HepG2 (cell line): ENCODE measurements around the gene PPP1R9B. TPM values are rescaled to one million over a fixed set of nuclear protein-coding genes. Genes with fewer than 3 reads are reported as not detected.

ENCODE experiments used
- ATAC-seq: fragments of 200-7000 bp; cut with Tn5 transposase; 3 replicates; pipeline ENCODE4 v1.9.1; 2020; ENCODE audit warnings: mild to moderate bottlenecking, moderate library complexity
- BruUV-seq: library from RNA; stranded (reverse); fragments of 400-500 nt; replicated peaks from 2 replicates; lab custom pipeline; 2021; lab: Mats Ljungman, UMichigan
- CTCF ChIA-PET: fragments of 300-600 bp; formaldehyde crosslinking; extraction: SDS; loops from one replicate; lab custom pipeline; 2021; ENCODE audit warnings: low total read pairs, inconsistent platforms, low intra/inter-chr PET ratio; lab: Yijun Ruan, JAX
- POLR2A ChIA-PET: fragments of 350-600 bp; sonication (Branson Sonifier 250); formaldehyde crosslinking; loops from one replicate; lab custom pipeline; 2020; ENCODE audit warnings: antibody characterized with exemption, inconsistent platforms; lab: Yijun Ruan, JAX
- DNase-seq: peaks from one replicate; pipeline ENCODE4 v3.0.0-alpha.2; 2015; ENCODE audit warnings: low spot score
- FAIRE-seq: peaks from 3 replicates; lab custom pipeline; 2011; peaks lifted over from hg19 to GRCh38; lab: Jason Lieb, UNC
- H2AFZ ChIP-seq: one replicate; pipeline ENCODE4 v1.6.1; 2011; ENCODE audit warnings: low read length, inconsistent platforms
- H3K27ac ChIP-seq: fragments of 300-600 bp; 3 replicates; pipeline ENCODE4 v1.8.0; 2011; ENCODE audit warnings: mixed run types, mild to moderate bottlenecking, mixed read lengths, low read length, inconsistent platforms; ENCODE audit not compliant: insufficient read depth; ENCODE audit errors: extremely low read length
- H3K27me3 ChIP-seq, 2 experiments: fragments of 200-600 bp in 1 of 2; 2 replicates in 1 of 2; 3 replicates in 1 of 2; pipeline versions ENCODE4 v1.6.0 to v1.8.0; 2011; ENCODE audit warnings: low read length in 2 of 2, mild to moderate bottlenecking in 2 of 2, moderate library complexity in 2 of 2, inconsistent platforms in 1 of 2; ENCODE audit not compliant: insufficient read depth in 2 of 2, control insufficient read depth in 1 of 2
- H3K36me3 ChIP-seq, 2 experiments: fragments of 200-600 bp in 1 of 2; replicated peaks in 1 of 2; 2 replicates in 1 of 2; 3 replicates in 1 of 2; pipeline versions ENCODE4 v1.5.1 to v1.8.0; 2011; ENCODE audit warnings: low read length in 2 of 2, inconsistent platforms in 1 of 2; ENCODE audit not compliant: insufficient read depth in 2 of 2, control insufficient read depth in 1 of 2
- H3K4me1 ChIP-seq: 2 replicates; pipeline ENCODE4 v1.5.1; 2012; ENCODE audit warnings: low read length, inconsistent platforms; ENCODE audit not compliant: insufficient read depth
- H3K4me2 ChIP-seq: 2 replicates; pipeline ENCODE4 v1.6.0; 2011; ENCODE audit warnings: low read depth, low read length, inconsistent platforms
- H3K4me3 ChIP-seq, 3 experiments: fragments of 200-600 bp in 1 of 3; sonication (generic), shearing (Covaris generic) in 1 of 3; replicated peaks in 1 of 3; 2 replicates each; pipeline ENCODE4 v1.5.1; 2011 to 2016; ENCODE audit warnings: low read length in 3 of 3, inconsistent platforms in 2 of 3, low read depth in 2 of 3, mild to moderate bottlenecking in 2 of 3, control low read depth in 1 of 3, mixed read lengths in 1 of 3; ENCODE audit not compliant: insufficient read depth in 1 of 3
- H3K79me2 ChIP-seq: one replicate; pipeline ENCODE4 v1.6.1; 2011; ENCODE audit warnings: low read length, inconsistent platforms; ENCODE audit not compliant: insufficient read depth
- H3K9ac ChIP-seq: 2 replicates; pipeline ENCODE4 v1.6.0; 2011; ENCODE audit warnings: mild to moderate bottlenecking, low read depth, low read length, inconsistent platforms; ENCODE audit not compliant: insufficient read depth
- H3K9me3 ChIP-seq: 2 replicates; pipeline ENCODE4 v1.5.1; 2012; ENCODE audit warnings: mild to moderate bottlenecking, low read length
- H4K20me1 ChIP-seq: 2 replicates; pipeline ENCODE4 v1.6.0; 2011; ENCODE audit warnings: inconsistent platforms, mild to moderate bottlenecking, low read length, moderate library complexity; ENCODE audit not compliant: insufficient read depth
- AHDC1 ChIP-seq: sonication (generic); formaldehyde crosslinking; IDR thresholded peaks from 2 replicates; pipeline ENCODE4 v1.5.1; 2020; ENCODE audit warnings: mild to moderate bottlenecking, missing genetic modification reagents, borderline replicate concordance
- MED13 ChIP-seq: sonication (generic); formaldehyde crosslinking; IDR thresholded peaks from 2 replicates; pipeline ENCODE4 v1.5.0; 2020; ENCODE audit warnings: missing genetic modification reagents
- PCBP2 ChIP-seq: fragments of 200-400 bp; formaldehyde crosslinking; optimal IDR thresholded peaks from 2 replicates; pipeline ENCODE3; 2018; ENCODE audit warnings: low read length, low read depth; ENCODE audit not compliant: poor library complexity, severe bottlenecking
- ZBTB40 ChIP-seq, 2 experiments: fragments of 450-650 bp in 1 of 2; sonication (generic) in 1 of 2; formaldehyde crosslinking in 1 of 2; IDR thresholded peaks; 2 replicates each; pipeline versions ENCODE4 v1.6.1 to v1.8.0; 2016 to 2022; ENCODE audit warnings: antibody characterized with exemption in 1 of 2, mild to moderate bottlenecking in 1 of 2, missing genetic modification reagents in 1 of 2
- ZBTB46 ChIP-seq: sonication (generic); formaldehyde crosslinking; IDR thresholded peaks from 2 replicates; pipeline ENCODE4 v1.4.0; 2020; ENCODE audit warnings: mild to moderate bottlenecking, missing genetic modification reagents, borderline replicate concordance
- WGBS: methylation state at CpG from one replicate; pipeline ENCODE4 v1.1.6; 2017; ENCODE audit warnings: low lambda C conversion rate; 5-methylcytosine and 5-hydroxymethylcytosine counted together
- in situ Hi-C: cut with HindIII; loops from 2 replicates; pipeline ENCODE4 v1.10.0; 2017; ENCODE audit warnings: low pct_unique_long_range_greater_than_20kb; ENCODE audit not compliant: extremely low pct_ligation_motif_present
- intact Hi-C: fragments of 100-400 bp; cut with micrococcal nuclease; formaldehyde crosslinking; loops from one replicate; pipeline ENCODE4 v1.10.0; 2022; ENCODE audit not compliant: unreplicated experiment
- polyA plus RNA-seq, 8 experiments: library from polyadenylated mRNA; depleted of rRNA in 3 of 8; stranded (reverse) in 7 of 8; unstranded in 1 of 8; fragments of >200 nt; fragmentation: Illumina TruSeq in 4 of 8; extraction: Trizol in 4 of 8; gene quantifications; 2 replicates each; pipeline versions ENCODE4 v1.2.1 to v1.2.3, GENCODE V29; 2011 to 2016; ENCODE audit warnings: low read depth in 4 of 8, missing spikeins in 1 of 8, mixed read lengths in 1 of 8; ENCODE audit not compliant: insufficient read depth in 1 of 8
- total RNA-seq, 5 experiments: library from RNA; depleted of rRNA; stranded (reverse); fragments of >200 nt; fragmentation: Illumina TruSeq; extraction: Trizol; gene quantifications; 2 replicates each; pipeline ENCODE4 v1.2.3, GENCODE V29; 2016; ENCODE audit warnings: low read depth in 1 of 5

Gene PPP1R9B
- total and polyA plus RNA-seq, 2 of the 13 experiments (the other 11 are each of a cell fraction or from before 2014, with no cell fraction given): 9.4 to 15.8 TPM

- Histone ChIP-seq H3K27me3 (peaks cover 21 to 90% of the 10 kb centered on the region in 2 experiments), H3K9ac (no peak overlapping the region), H3K27ac (no peak overlapping the region), H3K79me2 (no peaks in the 10 kb centered on the region), H3K9me3 (no peaks in the 10 kb centered on the region), H3K36me3 (no peaks in the 10 kb centered on the region), H2AFZ (no peak overlapping the region), H4K20me1 (no peaks in the 10 kb centered on the region), H3K4me1 (no peaks in the 10 kb centered on the region), H3K4me2 (no peak overlapping the region), H3K4me3 (no peak overlapping the region)
- intact Hi-C loops: no loop called here
- ATAC-seq: no peak
- ChIA-PET CTCF (no interaction called here), POLR2A (no interaction called here)
- in situ Hi-C loops: no loop called here
- DNase-seq: no peak
- FAIRE-seq: no peak
- 7% methylated on average over 2 of the region's 11 CpGs for WGBS
- no TSS peak for BruUV-seq
- TF ChIP-seq AHDC1 (no peak), ZBTB40 (IDR thresholded peaks at IDR 0.05) (no peak), ZBTB40 (CRISPR knock-in tag; IDR thresholded peaks at IDR 0.05) (no peak), PCBP2 (no peak), ZBTB46 (CRISPR knock-in tag) (no peak), MED13 (CRISPR knock-in tag) (no peak)
These were observed 38.6 kb upstream of the PPP1R9B start for GRCh38 chr17:50188921-50189549.
